Measurements from ENCODE around the gene FBXO21. TPM values are rescaled to one million over a fixed set of nuclear protein-coding genes. Genes with fewer than 3 reads are reported as not detected.

FBXO21 gene
- polyA plus RNA-seq, 1 donor (not counting 4 experiments of a cell fraction or from before 2014, with no cell fraction given) = 21.9 TPM

GRCh38 chr12:117213295-117213808 is 23.1 kb upstream of the FBXO21 start:
- Histone ChIP-seq H3K36me3 (ENCODE audit: control insufficient read depth in 2 of 2, extremely low read depth in 1 of 2, insufficient read depth in 2 of 2, low read length in 2 of 2) (peaks cover 0 to 19% of the 10 kb centered on the region in 2 experiments), H3K79me2 (ENCODE audit: control insufficient read depth, insufficient read depth, low read length) (no peaks in the 10 kb centered on the region), H3K4me2 (ENCODE audit: control insufficient read depth, extremely low read depth, insufficient read depth, low read depth, low read length) (no peak overlapping the region), H3K27me3 (ENCODE audit: control insufficient read depth, extremely low read depth, insufficient read depth, low read length) (no peaks in the 10 kb centered on the region), H3K4me1 (ENCODE audit: control insufficient read depth, extremely low read depth, insufficient read depth, low read length) (no peaks in the 10 kb centered on the region), H3K9ac (ENCODE audit: control insufficient read depth, extremely low read depth, insufficient read depth, low read length) (no peak overlapping the region), H2AFZ (ENCODE audit: control insufficient read depth, low read length) (no peak overlapping the region), H4K20me1 (ENCODE audit: control insufficient read depth, extremely low read depth, insufficient read depth, low read length) (no peaks in the 10 kb centered on the region), H3K9me3 (ENCODE audit: control insufficient read depth, low read depth, low read length) (no peaks in the 10 kb centered on the region), H3K27ac (ENCODE audit: control insufficient read depth, insufficient read depth, low read length) (no peak overlapping the region), H3K9me1 (ENCODE audit: control insufficient read depth, extremely low read depth, insufficient read depth, low read length) (no peaks in the 10 kb centered on the region), H3K4me3 (ENCODE audit: control insufficient read depth in 2 of 3, extremely low read depth in 1 of 3, insufficient read depth in 2 of 3, low read depth in 1 of 3, low read length in 3 of 3) (no peak overlapping the region)
- FAIRE-seq = no peak
- dilution Hi-C loops (cut with MboI; ENCODE audit: extremely low pct_ligation_motif_present, low sequenced_read_pairs) = no loop called here
- TF ChIP-seq EZH2 (IDR thresholded peaks at IDR 0.05; ENCODE audit: low read length) = no peak
- TF ChIP-seq CTCF (optimal IDR thresholded peaks at IDR 0.05 in 1 of 3, IDR thresholded peaks at IDR 0.05 in 1 of 3, conservative IDR thresholded peaks at IDR 0.05 in 1 of 3; ENCODE audit: extremely low read depth in 1 of 3, insufficient read depth in 2 of 3, low read length in 3 of 3) = no peak
- no peak for DNase-seq (ENCODE audit: low read depth, low spot score)

DNA sequence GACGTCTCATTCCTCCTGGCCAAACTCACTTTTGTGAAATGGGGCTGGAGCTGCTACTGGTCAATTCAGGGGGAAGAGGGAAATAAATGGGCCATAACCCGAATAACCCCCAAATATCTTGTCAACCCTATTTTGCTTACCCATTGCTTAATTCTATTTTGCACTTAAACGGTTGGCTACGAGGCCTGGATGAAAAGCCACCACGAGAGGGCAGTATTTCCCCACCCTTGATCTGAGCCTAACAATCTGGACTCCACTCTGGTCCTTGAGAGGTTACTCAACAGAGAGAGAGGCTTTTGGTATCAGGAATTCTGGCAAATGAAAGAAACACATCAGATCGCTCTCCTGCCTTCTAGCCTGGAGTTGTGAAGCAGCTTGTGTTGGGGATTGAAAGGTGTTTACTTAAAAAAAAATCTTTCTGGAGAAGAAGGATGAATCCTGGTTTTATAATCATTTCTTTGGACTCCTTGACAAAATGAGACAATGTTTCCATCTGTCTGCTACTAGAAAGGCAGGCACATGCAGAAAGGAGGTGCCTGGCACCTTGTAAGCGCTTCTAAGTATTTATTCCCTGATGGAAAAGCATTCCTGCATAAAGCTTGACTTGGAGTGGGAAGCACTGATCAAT is 22.4 kb upstream of the FBXO21 start:
- no peak overlapping the region for H3K27ac ChIP-seq (ENCODE audit: control insufficient read depth, insufficient read depth, low read length)
- H3K4me3 ChIP-seq (ENCODE audit: control insufficient read depth in 2 of 3, extremely low read depth in 1 of 3, insufficient read depth in 2 of 3, low read depth in 1 of 3, low read length in 3 of 3) = no peak overlapping the region
- H3K79me2 ChIP-seq (ENCODE audit: control insufficient read depth, insufficient read depth, low read length) = no peaks in the 10 kb centered on the region
- no peaks in the 10 kb centered on the region for H3K4me1 ChIP-seq (ENCODE audit: control insufficient read depth, extremely low read depth, insufficient read depth, low read length)
- peak; percentile 76 for FAIRE-seq
- dilution Hi-C loops (cut with MboI; ENCODE audit: extremely low pct_ligation_motif_present, low sequenced_read_pairs) = no loop called here
- no peak overlapping the region for H3K4me2 ChIP-seq (ENCODE audit: control insufficient read depth, extremely low read depth, insufficient read depth, low read depth, low read length)
- DNase-seq (ENCODE audit: low read depth, low spot score) = no peak
- H3K9ac ChIP-seq (ENCODE audit: control insufficient read depth, extremely low read depth, insufficient read depth, low read length) = no peak overlapping the region
- H3K9me3 ChIP-seq (ENCODE audit: control insufficient read depth, low read depth, low read length) = no peaks in the 10 kb centered on the region
- H2AFZ ChIP-seq (ENCODE audit: control insufficient read depth, low read length) = no peak overlapping the region
- H3K36me3 ChIP-seq (ENCODE audit: control insufficient read depth in 2 of 2, extremely low read depth in 1 of 2, insufficient read depth in 2 of 2, low read length in 2 of 2) = peaks cover 0 to 14% of the 10 kb centered on the region in 2 experiments
- H4K20me1 ChIP-seq (ENCODE audit: control insufficient read depth, extremely low read depth, insufficient read depth, low read length) = no peaks in the 10 kb centered on the region
- no peaks in the 10 kb centered on the region for H3K27me3 ChIP-seq (ENCODE audit: control insufficient read depth, extremely low read depth, insufficient read depth, low read length)
- peak; percentile 79 to 93 (median 85) for TF ChIP-seq CTCF (optimal IDR thresholded peaks at IDR 0.05 in 1 of 3, IDR thresholded peaks at IDR 0.05 in 1 of 3, conservative IDR thresholded peaks at IDR 0.05 in 1 of 3; ENCODE audit: extremely low read depth in 1 of 3, insufficient read depth in 2 of 3, low read length in 3 of 3)
- no peak for TF ChIP-seq EZH2 (IDR thresholded peaks at IDR 0.05; ENCODE audit: low read length)
- no peaks in the 10 kb centered on the region for H3K9me1 ChIP-seq (ENCODE audit: control insufficient read depth, extremely low read depth, insufficient read depth, low read length)
